ENCODE data around the gene SEMA4G. TPM values are rescaled to one million over a fixed set of nuclear protein-coding genes. Genes with fewer than 3 reads are reported as not detected.

Gene SEMA4G
- polyA plus RNA-seq, 1 donor from 2014 or later: 1.7 TPM

- Histone ChIP-seq H3K36me3 (ENCODE audit: insufficient read depth, low read length) (peaks cover 8% of the 10 kb centered on the region), H3K27ac (ENCODE audit: low read length) (no peak overlapping the region), H3K9ac (ENCODE audit: low read length) (no peak overlapping the region), H3K9me2 (ENCODE audit: insufficient read depth, low read length) (no peaks in the 10 kb centered on the region), H3K4me2 (ENCODE audit: low read length) (no peak overlapping the region), H3K79me2 (replicated peaks; ENCODE audit: insufficient read depth, low read length) (no peaks in the 10 kb centered on the region), H3F3A (ENCODE audit: insufficient read depth, low read length, poor library complexity, severe bottlenecking) (no peaks in the 10 kb centered on the region), H3K9me3 (ENCODE audit: low read length) (no peaks in the 10 kb centered on the region), H2AFZ (ENCODE audit: low read depth, low read length) (no peak overlapping the region), H3K4me3 (ENCODE audit: low read length) (no peak overlapping the region), H4K20me1 (ENCODE audit: insufficient read depth) (no peaks in the 10 kb centered on the region), H3K27me3 (ENCODE audit: insufficient read depth, low read depth, low read length) (no peaks in the 10 kb centered on the region)
- no peak for TF ChIP-seq RAD21 (conservative IDR thresholded peaks at IDR 0.05)
- no peak for TF ChIP-seq SMC3 (conservative IDR thresholded peaks at IDR 0.05; ENCODE audit: poor library complexity)
- TF ChIP-seq EP300 (conservative IDR thresholded peaks at IDR 0.05; ENCODE audit: poor library complexity, severe bottlenecking): no peak
- no peak for TF ChIP-seq TAF1 (IDR thresholded peaks at IDR 0.05; ENCODE audit: low read depth)
- TF ChIP-seq MXI1 (conservative IDR thresholded peaks at IDR 0.05; ENCODE audit: poor library complexity, severe bottlenecking): no peak
- TF ChIP-seq CTCF (IDR thresholded peaks at IDR 0.05; ENCODE audit: poor library complexity, severe bottlenecking): no peak
- no peak for TF ChIP-seq POLR2AphosphoS5 (IDR thresholded peaks at IDR 0.05)
- TF ChIP-seq, protein P1, sequence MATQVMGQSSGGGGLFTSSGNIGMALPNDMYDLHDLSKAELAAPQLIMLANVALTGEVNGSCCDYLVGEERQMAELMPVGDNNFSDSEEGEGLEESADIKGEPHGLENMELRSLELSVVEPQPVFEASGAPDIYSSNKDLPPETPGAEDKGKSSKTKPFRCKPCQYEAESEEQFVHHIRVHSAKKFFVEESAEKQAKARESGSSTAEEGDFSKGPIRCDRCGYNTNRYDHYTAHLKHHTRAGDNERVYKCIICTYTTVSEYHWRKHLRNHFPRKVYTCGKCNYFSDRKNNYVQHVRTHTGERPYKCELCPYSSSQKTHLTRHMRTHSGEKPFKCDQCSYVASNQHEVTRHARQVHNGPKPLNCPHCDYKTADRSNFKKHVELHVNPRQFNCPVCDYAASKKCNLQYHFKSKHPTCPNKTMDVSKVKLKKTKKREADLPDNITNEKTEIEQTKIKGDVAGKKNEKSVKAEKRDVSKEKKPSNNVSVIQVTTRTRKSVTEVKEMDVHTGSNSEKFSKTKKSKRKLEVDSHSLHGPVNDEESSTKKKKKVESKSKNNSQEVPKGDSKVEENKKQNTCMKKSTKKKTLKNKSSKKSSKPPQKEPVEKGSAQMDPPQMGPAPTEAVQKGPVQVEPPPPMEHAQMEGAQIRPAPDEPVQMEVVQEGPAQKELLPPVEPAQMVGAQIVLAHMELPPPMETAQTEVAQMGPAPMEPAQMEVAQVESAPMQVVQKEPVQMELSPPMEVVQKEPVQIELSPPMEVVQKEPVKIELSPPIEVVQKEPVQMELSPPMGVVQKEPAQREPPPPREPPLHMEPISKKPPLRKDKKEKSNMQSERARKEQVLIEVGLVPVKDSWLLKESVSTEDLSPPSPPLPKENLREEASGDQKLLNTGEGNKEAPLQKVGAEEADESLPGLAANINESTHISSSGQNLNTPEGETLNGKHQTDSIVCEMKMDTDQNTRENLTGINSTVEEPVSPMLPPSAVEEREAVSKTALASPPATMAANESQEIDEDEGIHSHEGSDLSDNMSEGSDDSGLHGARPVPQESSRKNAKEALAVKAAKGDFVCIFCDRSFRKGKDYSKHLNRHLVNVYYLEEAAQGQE (IDR thresholded peaks at IDR 0.05; ENCODE audit: borderline replicate concordance): no peak
- no peak for TF ChIP-seq EZH2 (IDR thresholded peaks at IDR 0.05; ENCODE audit: borderline replicate concordance, insufficient read depth, low read length, poor library complexity, severe bottlenecking)
Observed at GRCh38 chr10:100965820-100966219, 3.5 kb upstream of the SEMA4G start.

GRCh38 chr10:100966887-100967286 lies 2.4 kb upstream of the SEMA4G start:
- Histone ChIP-seq H3K4me3 (ENCODE audit: low read length) (no peak overlapping the region), H2AFZ (ENCODE audit: low read depth, low read length) (no peak overlapping the region), H3K79me2 (replicated peaks; ENCODE audit: insufficient read depth, low read length) (no peaks in the 10 kb centered on the region), H3K4me2 (ENCODE audit: low read length) (no peak overlapping the region), H4K20me1 (ENCODE audit: insufficient read depth) (no peaks in the 10 kb centered on the region), H3F3A (ENCODE audit: insufficient read depth, low read length, poor library complexity, severe bottlenecking) (no peaks in the 10 kb centered on the region), H3K36me3 (ENCODE audit: insufficient read depth, low read length) (peaks cover 5% of the 10 kb centered on the region), H3K9ac (ENCODE audit: low read length) (no peak overlapping the region), H3K9me2 (ENCODE audit: insufficient read depth, low read length) (no peaks in the 10 kb centered on the region), H3K9me3 (ENCODE audit: low read length) (no peaks in the 10 kb centered on the region), H3K27ac (ENCODE audit: low read length) (no peak overlapping the region), H3K27me3 (ENCODE audit: insufficient read depth, low read depth, low read length) (no peaks in the 10 kb centered on the region)
- no peak for TF ChIP-seq RAD21 (conservative IDR thresholded peaks at IDR 0.05)
- no peak for TF ChIP-seq TAF1 (IDR thresholded peaks at IDR 0.05; ENCODE audit: low read depth)
- no peak for TF ChIP-seq EP300 (conservative IDR thresholded peaks at IDR 0.05; ENCODE audit: poor library complexity, severe bottlenecking)
- TF ChIP-seq SMC3 (conservative IDR thresholded peaks at IDR 0.05; ENCODE audit: poor library complexity): no peak
- no peak for TF ChIP-seq EZH2 (IDR thresholded peaks at IDR 0.05; ENCODE audit: borderline replicate concordance, insufficient read depth, low read length, poor library complexity, severe bottlenecking)
- no peak for TF ChIP-seq POLR2AphosphoS5 (IDR thresholded peaks at IDR 0.05)
- TF ChIP-seq, protein P1 (IDR thresholded peaks at IDR 0.05; ENCODE audit: borderline replicate concordance): no peak
- no peak for TF ChIP-seq MXI1 (conservative IDR thresholded peaks at IDR 0.05; ENCODE audit: poor library complexity, severe bottlenecking)
- no peak for TF ChIP-seq CTCF (IDR thresholded peaks at IDR 0.05; ENCODE audit: poor library complexity, severe bottlenecking)
